HG03135 (cell line): ENCODE measurements around the gene ARNT2.

Experiments
- ATAC-seq: cut with Tn5 transposase; IDR thresholded peaks from one replicate; pipeline ENCODE4 v1.9.1; 2021; ENCODE audit warnings: mild to moderate bottlenecking, moderate library complexity; ENCODE audit not compliant: unreplicated experiment

The ARNT2 gene

GRCh38 chr15:80405970-80406369 is 1.8 kb downstream of the ARNT2 start:
- ATAC-seq: no peak

- ATAC-seq: no peak
Measured at GRCh38 chr15:80411788-80412288, 7.7 kb downstream of the ARNT2 start.

- ATAC-seq: no peak
Measured at GRCh38 chr15:80414546-80415357, 10.6 kb downstream of the ARNT2 start.

GRCh38 chr15:80415358-80415670 is 11.1 kb downstream of the ARNT2 start:
- ATAC-seq: no peak

- no peak for ATAC-seq
Measured at GRCh38 chr15:80416702-80417101, 12.5 kb downstream of the ARNT2 start.

GRCh38 chr15:80418892-80419537 is 14.8 kb downstream of the ARNT2 start:
- ATAC-seq: no peak

- no peak for ATAC-seq
Measured at GRCh38 chr15:80419546-80419945, 15.4 kb downstream of the ARNT2 start.

- no peak for ATAC-seq
Measured at GRCh38 chr15:80420658-80421057, 16.5 kb downstream of the ARNT2 start.

GRCh38 chr15:80423215-80423614 is 19.0 kb downstream of the ARNT2 start:
- no peak for ATAC-seq

- ATAC-seq: no peak
Measured at GRCh38 chr15:80424381-80424780, 20.2 kb downstream of the ARNT2 start.

- no peak for ATAC-seq
Measured at GRCh38 chr15:80426316-80426715, 22.1 kb downstream of the ARNT2 start.

GRCh38 chr15:80429964-80430363 is 25.8 kb downstream of the ARNT2 start:
- ATAC-seq: no peak

GRCh38 chr15:80431635-80432344 is 27.6 kb downstream of the ARNT2 start:
- no peak for ATAC-seq

GRCh38 chr15:80432345-80432702 is 28.1 kb downstream of the ARNT2 start:
- ATAC-seq: no peak

GRCh38 chr15:80433836-80434235 is 29.7 kb downstream of the ARNT2 start:
- no peak for ATAC-seq

GRCh38 chr15:80434926-80435720 is 30.9 kb downstream of the ARNT2 start:
- no peak for ATAC-seq

- no peak for ATAC-seq
Measured at GRCh38 chr15:80436511-80437307, 32.5 kb downstream of the ARNT2 start.

GRCh38 chr15:80437334-80437891 is 33.2 kb downstream of the ARNT2 start:
- no peak for ATAC-seq

GRCh38 chr15:80439140-80439539 is 35.0 kb downstream of the ARNT2 start:
- no peak for ATAC-seq

GRCh38 chr15:80440024-80440423 is 35.8 kb downstream of the ARNT2 start:
- ATAC-seq: no peak
